GM19438 (cell line): Measurements from ENCODE around the gene MGAT5.

Experiments used
- ATAC-seq: cut with Tn5 transposase; IDR thresholded peaks from one replicate; pipeline ENCODE4 v1.9.1; 2021; ENCODE audit warnings: low read depth; ENCODE audit not compliant: unreplicated experiment

Gene MGAT5

DNA sequence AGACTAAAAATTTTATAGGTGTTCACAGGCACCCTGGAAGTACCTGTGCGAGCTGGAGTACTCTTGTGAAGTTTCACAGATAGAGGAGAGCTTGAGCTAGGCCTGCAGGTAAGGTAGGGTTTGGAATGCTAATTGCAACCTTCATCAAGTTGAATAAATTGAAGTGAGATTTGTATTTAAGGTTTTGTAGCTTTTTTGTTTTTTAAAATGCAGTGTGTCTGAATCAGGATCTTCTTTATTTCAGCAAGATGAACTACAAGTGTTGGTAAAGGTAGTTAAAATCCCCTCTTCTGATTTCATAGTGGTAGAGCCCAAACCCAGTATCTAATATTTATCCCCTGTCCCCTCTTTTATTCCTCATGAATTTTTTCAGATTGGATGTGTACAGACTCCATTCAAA lies 45.5 kb downstream of the MGAT5 start:
- no peak for ATAC-seq

DNA sequence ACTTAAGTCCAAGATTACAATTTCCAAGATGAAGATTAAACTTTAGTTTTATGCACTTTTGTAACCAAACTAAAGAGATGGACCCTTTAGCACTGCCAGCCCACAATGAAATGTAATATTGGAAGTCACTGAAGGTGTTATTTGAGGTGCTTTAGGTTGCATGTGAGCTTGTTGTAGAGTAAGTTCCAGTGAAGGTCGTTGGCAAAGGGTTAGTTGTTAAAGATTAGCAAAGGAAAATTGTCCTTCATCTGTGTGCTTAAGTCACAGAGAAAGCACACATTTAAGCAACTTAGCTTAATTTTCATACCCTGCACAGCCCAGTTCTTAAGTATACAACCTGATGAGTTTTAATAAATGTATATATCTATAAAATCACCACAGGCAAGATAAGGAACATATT lies 46.7 kb downstream of the MGAT5 start:
- ATAC-seq, result no peak

DNA sequence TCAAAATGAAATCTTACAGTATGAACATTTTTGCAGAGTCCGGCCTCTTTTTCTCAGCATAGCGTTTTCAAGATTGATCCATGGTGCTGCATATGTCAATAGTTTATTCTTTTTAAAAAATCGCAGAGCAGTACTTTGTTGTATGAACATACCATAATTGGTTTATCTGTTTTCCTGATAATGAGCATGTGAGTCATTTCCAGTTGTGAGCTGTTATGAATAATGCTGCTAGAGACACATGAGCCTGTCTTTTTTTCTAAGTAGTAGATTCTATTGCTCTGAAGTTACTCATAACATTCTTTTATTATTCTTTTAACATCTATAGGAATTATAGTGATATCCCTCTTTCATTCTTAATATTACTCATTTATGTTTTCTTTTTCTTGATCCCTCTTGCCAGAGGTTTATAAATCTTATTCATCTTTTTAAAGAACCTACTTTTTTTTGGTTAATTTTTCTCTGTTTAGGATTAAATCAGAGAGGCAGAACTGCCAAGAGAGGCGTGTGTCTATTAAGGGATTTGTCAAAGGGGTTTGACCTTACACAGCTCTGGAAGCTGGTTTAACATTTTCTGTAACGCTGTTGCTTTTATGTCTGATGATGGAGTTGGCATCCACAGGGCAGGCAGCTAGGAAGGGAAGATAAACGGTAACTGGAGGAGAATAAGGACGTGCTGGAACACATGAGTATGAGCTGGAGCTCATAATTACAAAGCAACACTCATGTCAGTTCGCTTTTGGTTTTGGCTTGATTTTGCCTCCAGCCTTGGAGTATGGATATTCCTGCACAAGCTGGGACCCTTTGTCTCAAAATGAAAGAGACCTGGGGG lies 47.4 kb downstream of the MGAT5 start:
- ATAC-seq, result no peak

DNA sequence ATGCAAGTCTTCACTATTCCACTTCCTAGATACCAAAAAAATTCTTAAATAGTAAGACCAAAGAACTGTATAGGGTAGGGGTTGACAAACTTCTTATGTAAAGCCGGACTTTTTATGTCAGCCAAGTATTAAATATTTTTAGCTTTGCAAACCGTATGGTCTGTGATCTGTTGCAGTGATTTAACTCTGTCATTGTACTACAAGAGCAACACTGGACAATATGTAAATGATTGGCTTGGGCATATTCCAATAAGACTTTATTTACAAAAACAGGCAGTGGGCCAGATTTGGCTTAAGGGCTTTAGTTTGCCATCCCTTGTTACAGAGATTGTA lies 48.0 kb downstream of the MGAT5 start:
- no peak for ATAC-seq

DNA sequence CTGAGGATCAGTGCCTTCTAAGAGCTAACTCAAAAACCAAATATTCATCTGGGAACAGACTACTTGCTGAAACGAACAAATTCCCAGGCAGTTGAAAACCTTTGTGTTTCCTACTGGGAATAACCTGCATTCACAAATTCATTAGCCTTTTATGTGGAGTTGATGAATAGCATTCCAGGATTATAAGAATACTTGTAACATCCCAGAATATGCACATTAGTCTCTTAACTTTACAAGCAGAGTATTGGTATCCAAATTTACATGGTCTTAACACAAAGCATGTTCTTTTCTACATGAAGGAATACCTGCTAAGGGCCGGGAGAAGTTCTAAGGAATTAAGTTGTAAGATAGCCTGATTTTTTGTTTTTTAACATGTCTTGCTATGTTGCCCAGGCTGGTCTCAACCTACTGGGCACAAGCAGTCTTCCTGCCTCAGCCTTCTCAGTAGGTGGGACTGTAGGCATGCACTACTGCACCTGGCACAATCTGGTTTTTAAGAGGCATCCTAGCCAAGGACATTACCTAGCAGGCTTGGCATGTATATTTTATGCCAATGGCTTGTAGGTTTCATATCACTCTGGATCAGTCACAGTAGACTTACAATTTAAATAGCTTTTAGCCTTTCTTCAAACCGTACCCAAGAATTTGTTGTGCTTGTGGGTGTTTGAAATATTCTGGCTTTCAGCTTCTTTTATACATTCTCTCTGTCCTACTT lies 50.7 kb downstream of the MGAT5 start:
- no peak for ATAC-seq

DNA sequence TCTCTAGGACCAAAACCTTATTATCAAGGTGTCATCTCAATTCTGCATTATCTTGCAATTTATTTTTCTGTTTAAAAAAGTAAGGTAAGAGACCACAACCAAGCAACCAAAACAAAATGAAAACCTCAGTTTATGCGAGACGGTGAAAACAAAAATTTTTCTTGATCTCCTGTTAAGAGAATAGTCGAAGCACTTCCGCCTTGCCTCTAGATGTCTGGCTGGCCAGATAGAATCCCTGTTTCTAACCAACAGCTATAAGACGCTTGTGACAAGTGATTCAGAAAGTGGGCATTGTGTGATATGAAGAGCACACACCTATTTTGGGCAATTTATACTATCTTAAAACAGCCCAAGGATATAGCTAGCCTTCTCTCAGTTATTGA lies 51.2 kb downstream of the MGAT5 start:
- ATAC-seq, result no peak

DNA sequence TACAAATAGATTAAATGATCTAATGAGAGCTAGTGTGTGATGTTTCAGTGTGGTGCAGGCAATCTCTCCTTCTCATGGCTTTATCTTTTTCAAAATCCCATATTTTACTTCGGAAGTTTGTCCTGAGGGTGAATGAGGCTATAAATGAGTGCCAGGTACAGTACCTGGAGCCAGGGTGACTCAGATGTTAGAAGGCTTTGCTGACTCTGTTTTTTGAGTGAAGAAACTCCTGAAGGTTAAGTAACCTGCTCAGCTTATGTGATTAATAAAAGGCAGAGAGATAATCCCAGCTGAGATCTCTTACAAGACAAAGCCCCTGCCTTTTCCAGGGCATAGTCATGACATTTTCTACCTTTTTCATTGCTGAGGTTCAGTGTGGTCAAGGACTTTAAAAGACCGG lies 52.6 kb downstream of the MGAT5 start:
- ATAC-seq, result no peak

DNA sequence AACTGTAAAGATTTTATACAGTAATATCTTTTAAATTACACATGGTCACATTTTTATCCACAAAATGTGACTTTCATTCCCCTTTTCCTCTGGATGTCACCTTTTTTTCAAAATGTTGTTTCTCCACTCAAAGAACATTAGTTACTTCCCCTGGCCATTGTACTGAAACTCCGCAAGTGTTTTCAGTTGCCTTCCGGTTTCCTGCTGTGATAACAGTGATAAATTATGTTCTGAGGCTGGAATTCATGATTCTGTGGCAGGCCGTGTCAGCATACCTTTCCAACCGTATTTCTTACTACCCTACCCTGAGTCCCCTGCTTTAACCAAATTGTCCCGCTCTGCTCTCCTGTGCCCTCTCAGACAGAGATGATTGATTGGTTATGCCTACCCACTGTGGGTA lies 53.5 kb downstream of the MGAT5 start:
- no peak for ATAC-seq

DNA sequence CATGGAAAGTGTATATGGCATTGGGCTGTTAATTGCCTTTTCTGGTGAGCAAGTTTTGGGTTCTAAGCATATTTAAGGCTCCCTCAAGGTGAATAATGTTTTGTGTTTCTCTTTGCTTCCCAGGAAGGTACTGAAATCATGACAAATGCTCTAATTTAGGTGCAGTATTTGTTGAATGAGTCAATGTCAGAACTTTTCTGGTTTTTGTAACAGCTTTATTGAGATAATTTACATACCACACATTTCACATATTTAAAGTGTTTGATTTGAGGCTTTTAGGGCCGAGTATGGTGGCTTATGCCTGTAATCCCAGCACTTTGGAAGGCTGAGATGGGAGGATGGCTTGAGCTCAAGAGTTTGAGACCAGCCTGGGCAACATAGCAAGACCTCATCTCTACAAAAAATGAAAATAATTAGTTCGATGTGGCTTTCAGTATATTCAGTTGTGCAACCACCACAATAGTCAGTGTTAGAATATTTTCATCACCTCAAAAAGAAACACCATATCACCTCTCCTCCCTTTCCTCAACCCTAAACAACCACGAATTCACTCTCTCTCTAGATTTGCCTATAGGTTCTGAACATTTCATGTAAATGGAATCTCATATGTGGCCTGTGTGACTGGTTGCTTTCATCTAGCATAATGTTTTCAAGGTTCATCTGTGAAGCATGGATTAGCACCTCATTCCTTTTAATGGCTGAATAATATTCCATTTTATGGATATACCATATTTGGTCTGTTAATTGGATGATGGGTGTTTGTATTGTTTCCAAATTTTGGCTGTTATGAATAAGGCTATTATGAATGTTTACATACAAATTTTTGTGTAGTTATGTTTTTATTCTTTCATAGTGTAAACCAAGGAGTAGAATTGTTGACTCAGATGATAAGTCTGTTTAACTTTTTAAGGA lies 54.9 kb downstream of the MGAT5 start:
- no peak for ATAC-seq

DNA sequence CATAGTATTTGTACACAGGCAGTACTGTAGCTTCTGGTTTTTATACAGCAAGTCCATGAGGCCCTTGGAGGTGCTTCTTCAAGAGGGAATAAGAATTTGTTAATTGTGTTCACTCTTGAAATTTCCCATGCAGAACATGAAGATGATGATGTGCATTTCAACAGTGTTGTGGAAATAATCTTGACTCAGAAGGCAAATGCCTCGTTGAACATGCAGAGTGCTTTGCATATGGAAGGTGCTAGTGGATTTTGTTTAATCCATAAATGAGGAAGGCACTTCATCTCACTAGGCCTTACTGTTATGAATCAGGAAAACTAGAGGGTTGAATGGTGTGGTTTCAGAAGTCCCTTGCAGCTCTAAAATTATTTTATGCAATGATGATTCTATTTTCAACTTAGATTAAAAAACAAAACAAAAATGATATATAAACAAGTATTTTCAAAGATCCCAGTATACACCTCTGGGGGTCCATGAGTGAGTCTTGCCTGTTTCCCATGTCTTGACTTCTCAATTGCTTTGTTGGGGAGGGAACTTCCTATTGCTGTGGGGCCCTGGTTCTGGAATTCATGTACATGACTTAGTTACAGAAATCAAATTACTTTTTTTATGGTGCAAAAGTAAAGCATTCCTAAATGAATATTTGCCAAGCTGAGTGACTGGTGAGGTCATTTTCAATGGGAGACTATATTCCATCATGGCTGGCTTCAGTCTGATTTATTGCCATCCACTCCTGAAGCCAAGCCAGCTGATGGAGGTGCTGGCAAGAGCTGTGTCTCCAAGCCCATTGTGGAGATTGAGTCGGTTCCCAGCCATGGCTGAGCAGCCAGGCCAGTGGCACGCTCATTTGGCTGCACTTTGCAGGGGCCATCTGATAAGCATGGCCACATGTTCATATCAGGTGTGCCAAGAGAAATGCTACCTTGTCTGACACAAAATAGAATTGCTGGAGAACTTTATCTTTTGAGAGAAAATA lies 56.5 kb downstream of the MGAT5 start:
- no peak for ATAC-seq

DNA sequence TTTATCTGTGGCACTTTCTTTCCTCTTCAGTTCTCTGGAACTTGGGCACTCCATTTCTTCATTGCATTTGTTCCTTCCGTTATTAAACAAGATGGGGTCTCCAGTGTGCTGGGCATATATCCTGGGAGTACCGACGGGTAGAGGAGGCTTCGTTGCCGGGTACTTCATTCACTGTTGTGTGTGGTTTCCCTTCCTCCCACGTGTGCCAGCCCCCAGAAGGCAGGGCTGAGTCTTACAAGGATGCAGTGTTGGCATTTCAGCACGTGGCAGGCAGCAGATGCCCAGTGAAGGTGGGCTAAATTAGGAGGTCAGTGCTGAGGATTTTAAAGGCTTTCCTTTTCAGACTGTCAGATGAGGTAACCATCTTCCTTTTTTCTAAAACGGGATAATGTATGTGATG lies 58.6 kb downstream of the MGAT5 start:
- ATAC-seq, result no peak

DNA sequence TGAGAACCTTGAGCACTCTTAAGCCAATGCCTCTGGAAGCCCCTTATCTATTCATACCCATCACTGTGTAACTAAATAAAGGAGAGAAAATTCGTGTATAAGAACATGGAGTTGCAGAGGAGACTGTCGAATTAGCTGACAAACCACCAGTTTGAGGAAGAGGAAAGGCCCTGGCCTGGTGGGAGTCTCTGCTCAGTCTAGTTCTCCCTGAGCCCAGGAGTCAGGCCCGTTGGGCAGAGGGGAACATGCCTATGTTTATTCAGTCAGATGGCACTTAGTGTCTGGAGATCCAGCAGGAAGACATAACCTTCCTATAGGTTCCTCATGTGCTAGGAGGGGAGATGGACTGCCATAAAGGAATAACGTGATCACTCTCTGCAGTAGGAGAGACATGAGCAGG lies 60.3 kb downstream of the MGAT5 start:
- no peak for ATAC-seq

DNA sequence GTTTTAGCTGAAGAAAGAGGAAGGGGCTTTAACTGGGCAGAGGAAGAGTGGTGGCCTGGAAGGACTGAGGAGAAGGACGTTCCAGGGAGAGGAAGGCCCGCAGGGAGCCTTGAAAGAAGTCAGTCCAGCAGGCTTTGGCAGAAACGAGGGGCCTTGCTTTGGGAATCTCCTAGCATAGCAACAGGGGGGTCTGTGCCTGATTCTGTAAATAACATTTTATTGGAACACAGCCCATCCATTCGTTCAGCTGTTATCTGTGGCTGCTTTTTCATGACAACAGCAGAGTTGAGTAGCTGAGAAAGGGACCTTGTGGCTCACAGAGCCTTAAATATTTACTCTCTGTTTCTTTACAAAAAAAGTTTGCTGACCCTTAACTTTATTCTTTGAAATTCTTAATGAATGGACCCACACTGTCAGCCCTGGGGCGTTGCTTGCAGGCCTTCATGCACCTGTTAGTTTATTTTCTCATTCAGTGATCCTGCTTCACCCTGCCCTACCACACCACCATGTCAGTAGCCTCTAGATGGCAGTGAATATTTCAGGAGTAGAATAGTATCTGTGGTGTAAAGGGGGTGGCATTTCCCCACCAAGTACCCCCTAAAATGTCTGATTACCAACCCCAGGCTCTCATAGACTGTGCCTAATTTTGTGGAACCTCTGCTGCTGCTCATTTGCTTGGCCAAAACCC lies 61.0 kb downstream of the MGAT5 start:
- no peak for ATAC-seq

DNA sequence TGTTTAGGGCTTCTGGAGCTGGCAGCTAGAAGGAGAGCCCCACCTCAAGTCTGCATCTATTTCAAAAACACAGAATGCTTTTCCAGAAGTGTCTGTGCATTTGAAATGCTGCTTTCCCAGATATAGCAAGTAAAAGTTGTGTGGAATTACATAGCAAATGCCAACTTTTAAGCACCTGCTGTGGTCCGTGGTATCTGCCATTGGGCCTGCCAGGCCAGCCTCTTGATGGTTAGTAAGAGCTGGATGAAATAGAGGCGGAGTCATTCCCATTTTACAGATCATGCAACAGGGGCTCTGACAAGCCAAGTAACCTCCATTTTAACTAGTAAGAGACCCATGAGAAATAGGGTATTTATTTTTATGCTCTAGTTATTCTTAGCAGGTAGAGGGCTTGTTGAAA lies 61.6 kb downstream of the MGAT5 start:
- ATAC-seq, result no peak

DNA sequence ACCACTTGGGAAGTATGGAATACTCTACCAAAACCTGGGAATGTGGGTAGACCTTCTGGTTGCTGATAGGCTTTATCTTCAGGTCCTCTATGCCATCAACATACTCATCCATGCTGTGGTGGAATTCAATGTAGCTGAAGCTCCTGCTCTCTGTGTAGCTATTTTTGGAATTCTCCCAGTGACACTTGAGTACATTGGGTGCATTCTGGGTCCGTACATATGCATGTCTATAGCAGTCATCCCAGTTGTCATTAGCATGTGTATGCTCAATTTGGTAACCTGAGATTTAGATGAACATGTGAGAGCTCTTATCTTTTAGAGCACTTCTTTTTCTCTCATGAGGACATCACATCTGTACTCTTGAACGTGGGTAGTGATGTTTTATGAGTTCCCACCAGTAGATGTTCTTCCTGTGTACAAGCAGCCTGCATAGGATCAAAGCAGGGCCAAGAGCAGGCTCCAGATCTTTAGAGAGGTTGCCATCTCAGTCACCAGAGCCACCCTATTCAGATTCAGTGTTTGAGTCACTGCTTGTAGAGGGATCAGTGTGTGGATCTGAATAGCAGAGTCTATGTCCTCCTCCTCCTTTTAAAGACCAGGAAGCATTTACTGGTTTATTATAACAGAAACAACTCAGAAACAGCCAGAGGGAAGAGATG lies 65.9 kb downstream of the MGAT5 start:
- ATAC-seq, result no peak

DNA sequence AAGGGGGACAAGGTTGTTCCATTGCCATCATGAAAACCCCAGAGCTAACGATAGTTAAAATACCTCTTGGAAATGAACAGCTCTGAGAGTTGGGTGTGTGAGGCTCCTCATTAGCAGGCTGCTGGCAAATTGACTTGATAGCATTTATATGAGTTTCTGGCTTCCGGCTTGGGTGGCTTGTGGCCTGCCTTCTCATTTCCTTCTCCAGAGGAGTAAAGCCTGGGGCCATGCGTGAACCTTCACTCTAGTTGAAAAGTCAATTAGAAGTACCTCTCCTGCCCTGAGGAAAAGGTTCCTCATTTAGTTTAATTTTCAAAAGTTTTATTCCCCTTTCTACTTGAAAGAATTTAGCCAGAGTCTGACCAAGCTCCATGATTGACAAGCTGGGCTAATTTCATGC lies 67.1 kb downstream of the MGAT5 start:
- no peak for ATAC-seq

DNA sequence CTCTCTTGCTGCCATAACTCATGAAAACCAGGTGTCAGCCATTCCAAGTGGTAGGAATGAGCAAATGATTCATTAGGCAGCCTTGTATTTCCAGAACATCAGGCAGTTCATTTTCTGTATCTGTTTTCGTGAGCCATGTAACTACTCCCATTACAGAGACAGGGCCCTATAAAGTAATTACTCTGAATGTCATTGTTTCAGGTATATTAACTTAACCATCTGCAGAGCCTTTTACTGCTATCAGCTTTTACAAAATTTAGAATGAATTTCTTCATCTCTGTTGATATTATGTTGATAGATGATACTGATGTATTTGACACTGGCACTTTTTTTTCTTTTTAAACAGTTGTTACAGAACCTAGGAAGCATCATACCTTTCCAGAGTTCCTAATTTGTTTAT lies 69.9 kb downstream of the MGAT5 start:
- no peak for ATAC-seq

DNA sequence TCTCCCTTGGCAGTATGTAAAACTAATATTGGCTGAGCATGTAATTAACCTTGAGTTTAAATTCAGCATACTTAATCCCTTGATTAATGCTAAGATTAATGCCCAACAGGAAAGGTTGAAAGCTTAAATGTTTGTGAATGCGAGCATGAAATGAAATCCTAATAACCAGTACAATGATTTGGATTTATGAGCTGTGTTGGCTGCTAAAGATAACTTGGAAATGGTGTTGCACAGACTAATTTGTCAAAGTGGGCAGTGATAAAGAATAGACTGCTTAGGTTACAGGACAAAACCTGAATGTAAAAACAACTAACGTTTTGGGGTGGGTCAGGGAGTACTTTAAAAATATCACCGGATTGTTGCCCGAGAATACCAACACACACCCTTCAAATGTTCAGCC lies 70.6 kb downstream of the MGAT5 start:
- no peak for ATAC-seq

DNA sequence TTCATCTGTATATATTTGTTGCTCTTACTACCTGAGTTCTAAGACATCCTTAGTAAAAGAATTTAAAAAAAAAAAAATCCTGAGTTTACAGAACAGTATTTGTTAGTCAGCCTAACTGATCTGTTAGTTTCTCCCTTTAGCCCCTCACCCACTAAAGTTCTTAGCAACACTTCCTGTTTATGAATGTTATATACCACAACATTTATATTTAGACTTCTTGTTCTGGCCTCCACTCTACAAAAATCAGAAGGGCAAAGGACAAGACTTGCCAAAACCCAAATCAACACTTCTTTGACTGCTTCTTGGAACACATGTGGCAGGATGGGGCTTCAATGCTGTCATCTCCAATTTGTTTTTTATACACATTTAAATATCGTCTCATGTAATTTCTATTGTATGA lies 71.1 kb downstream of the MGAT5 start:
- no peak for ATAC-seq
